HL-60 (cell line): ENCODE data around the gene LIN9.

Experiments used
- DNase-seq, 2 experiments: peaks; one replicate each; pipeline ENCODE4 v3.0.0-alpha.2; 2010 to 2020; ENCODE audit warnings: low read depth in 1 of 2, low spot score in 1 of 2
- H3K27ac ChIP-seq: fragments of 250-450 bp; sonication (Bioruptor Pico); replicated peaks from 2 replicates; pipeline ENCODE4 v1.5.1; 2020; ENCODE audit warnings: mild to moderate bottlenecking, moderate library complexity
- H3K27me3 ChIP-seq: fragments of 250-450 bp; sonication (Bioruptor Pico); 2 replicates; pipeline ENCODE4 v1.5.1; 2021; ENCODE audit warnings: mild to moderate bottlenecking, moderate library complexity; ENCODE audit not compliant: insufficient read depth, poor library complexity, severe bottlenecking
- H3K4me3 ChIP-seq: replicated peaks from 2 replicates; pipeline ENCODE4 v1.5.1; 2011; ENCODE audit warnings: mild to moderate bottlenecking, control low read depth, low read length; ENCODE audit not compliant: insufficient read depth
- CTCF ChIP-seq: IDR thresholded peaks from one replicate; pipeline ENCODE4 v1.5.1; 2011; ENCODE audit warnings: low read length, control low read depth, inconsistent platforms; ENCODE audit not compliant: insufficient read depth
- GABPA ChIP-seq: IDR thresholded peaks from 2 replicates; pipeline ENCODE4 v1.6.1; 2012; ENCODE audit warnings: low read depth
- POLR2AphosphoS5 ChIP-seq: IDR thresholded peaks from 2 replicates; pipeline ENCODE4 v1.6.1; 2012; ENCODE audit warnings: low read depth
- REST ChIP-seq: IDR thresholded peaks from 2 replicates; pipeline ENCODE4 v1.6.1; 2012; ENCODE audit warnings: low read depth; ENCODE audit not compliant: insufficient replicate concordance
- SPI1 ChIP-seq: IDR thresholded peaks from 2 replicates; pipeline ENCODE4 v1.6.1; 2012; ENCODE audit warnings: low read depth, mild to moderate bottlenecking, borderline replicate concordance
- long read RNA-seq: library from polyadenylated mRNA; unstranded; transcript quantifications from one replicate; pipeline ENCODE4 v2.0.0, GENCODE V29; 2020

The LIN9 gene
- long read RNA-seq, transcript LIN9-204 (14 exons, 2,909 nt) = minor isoform, 32 of 95 reads
- long read RNA-seq, transcript LIN9-201 (15 exons, 3,567 nt) = major isoform, 34 of 95 reads
- long read RNA-seq, partial matches to known transcripts = 9 of 95 reads
- long read RNA-seq, other reads (novel, unspliced or antisense) = 20 of 95 reads

- TF ChIP-seq POLR2AphosphoS5 (peak; percentile 79; the same call in 1 of the 2 replicates), SPI1 (no peak), REST (peak; percentile 70), GABPA (no peak)
- DNase-seq = peak; percentile 80 to 93
- H3K27ac ChIP-seq = peak within 1 kb of the TSS; percentile 99
Observed at GRCh38 chr1:226308723-226309397, at the start of gene LIN9. LIN9 (minus strand) TSS chr1:226309164; CDS start chr1:226309139, 25 bp downstream.

GRCh38 chr1:226357416-226357815 lies 48.5 kb upstream of the LIN9 start:
- Histone ChIP-seq H3K4me3 (no peak overlapping the region), H3K27me3 (no peaks in the 10 kb centered on the region), H3K27ac (no peak overlapping the region)
- DNase-seq = no peak
- TF ChIP-seq POLR2AphosphoS5 = no peak
- TF ChIP-seq REST = no peak
- no peak for TF ChIP-seq GABPA
- no peak for TF ChIP-seq SPI1

More at GRCh38 chr1:226308723-226309397, at the start of gene LIN9:
- Histone ChIP-seq H3K4me3 (peak within 1 kb of the TSS; percentile 92), H3K27me3 (no peaks in the 10 kb centered on the region)

GRCh38 chr1:226355669-226356551 lies 46.9 kb upstream of the LIN9 start:
- DNase-seq = no peak
- H3K27ac ChIP-seq = no peak overlapping the region
- H3K27me3 ChIP-seq = no peaks in the 10 kb centered on the region
- no peak overlapping the region for H3K4me3 ChIP-seq
- TF ChIP-seq SPI1 (no peak), GABPA (no peak), POLR2AphosphoS5 (no peak), REST (no peak), CTCF (no peak)
